OCI-LY7 (cell line): Measurements from ENCODE around the gene KIAA1328.

Experiments
- EZH2phosphoT487 ChIP-seq: fragments of 200-600 bp; sonication (generic); IDR thresholded peaks from 2 replicates; pipeline ENCODE4 v1.6.1; 2018; ENCODE audit warnings: low read depth, borderline replicate concordance, mild to moderate bottlenecking, mixed run types, antibody characterized with exemption, low read length, moderate library complexity, mixed read lengths
- TF ChIP-seq, protein P1 (sequence below): fragments of 200-600 bp; sonication (generic); conservative IDR thresholded peaks from 2 replicates; pipeline ENCODE4 v1.5.1; 2014; ENCODE audit warnings: mild to moderate bottlenecking, antibody characterized with exemption, low read length, moderate library complexity, mixed read lengths

DNA sequence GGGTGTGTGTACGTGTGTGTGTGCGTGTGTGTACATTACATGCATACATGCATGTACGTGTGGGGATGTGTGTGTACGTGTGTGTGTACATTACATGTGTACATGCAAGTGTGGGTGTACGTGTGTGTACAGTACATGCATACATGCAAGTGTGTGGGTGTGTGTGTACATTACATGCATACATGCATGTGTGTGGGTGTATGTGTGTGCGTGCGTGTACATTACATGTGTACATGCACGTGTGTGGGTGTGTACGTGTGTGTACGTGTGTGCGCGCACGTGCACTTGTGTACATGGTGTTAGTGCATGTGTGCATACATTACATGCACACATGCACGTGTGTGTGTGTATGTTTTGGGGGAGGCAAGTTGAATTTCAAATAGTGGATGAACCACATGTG lies 436.0 kb downstream of the KIAA1328 start:
- TF ChIP-seq, protein P1, sequence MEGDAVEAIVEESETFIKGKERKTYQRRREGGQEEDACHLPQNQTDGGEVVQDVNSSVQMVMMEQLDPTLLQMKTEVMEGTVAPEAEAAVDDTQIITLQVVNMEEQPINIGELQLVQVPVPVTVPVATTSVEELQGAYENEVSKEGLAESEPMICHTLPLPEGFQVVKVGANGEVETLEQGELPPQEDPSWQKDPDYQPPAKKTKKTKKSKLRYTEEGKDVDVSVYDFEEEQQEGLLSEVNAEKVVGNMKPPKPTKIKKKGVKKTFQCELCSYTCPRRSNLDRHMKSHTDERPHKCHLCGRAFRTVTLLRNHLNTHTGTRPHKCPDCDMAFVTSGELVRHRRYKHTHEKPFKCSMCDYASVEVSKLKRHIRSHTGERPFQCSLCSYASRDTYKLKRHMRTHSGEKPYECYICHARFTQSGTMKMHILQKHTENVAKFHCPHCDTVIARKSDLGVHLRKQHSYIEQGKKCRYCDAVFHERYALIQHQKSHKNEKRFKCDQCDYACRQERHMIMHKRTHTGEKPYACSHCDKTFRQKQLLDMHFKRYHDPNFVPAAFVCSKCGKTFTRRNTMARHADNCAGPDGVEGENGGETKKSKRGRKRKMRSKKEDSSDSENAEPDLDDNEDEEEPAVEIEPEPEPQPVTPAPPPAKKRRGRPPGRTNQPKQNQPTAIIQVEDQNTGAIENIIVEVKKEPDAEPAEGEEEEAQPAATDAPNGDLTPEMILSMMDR = no peak
- TF ChIP-seq EZH2phosphoT487 = no peak
